ENCODE data around the gene SCFD1. TPM values are rescaled to one million over a fixed set of nuclear protein-coding genes. Genes with fewer than 3 reads are reported as not detected.

The SCFD1 gene
- total RNA-seq, 1 donor from 2014 or later: 38.7 TPM

GRCh38 chr14:30763891-30764290 is 141.8 kb downstream of the SCFD1 start:
- Mint-ChIP-seq H3K36me3 (ENCODE audit: low read depth, unreplicated experiment) (peaks cover 6% of the 10 kb centered on the region), H3K4me3 (ENCODE audit: unreplicated experiment) (no peak overlapping the region), H3K4me1 (ENCODE audit: unreplicated experiment) (no peaks in the 10 kb centered on the region), H3K9me3 (ENCODE audit: unreplicated experiment) (no peaks in the 10 kb centered on the region), H3K27me3 (ENCODE audit: unreplicated experiment) (peaks cover 2% of the 10 kb centered on the region), H3K27ac (ENCODE audit: unreplicated experiment) (no peak overlapping the region)
- no peak for DNase-seq (ENCODE audit: low spot score)
- no peak for TF ChIP-seq CTCF (IDR thresholded peaks at IDR 0.05; ENCODE audit: unreplicated experiment)

GRCh38 chr14:30767624-30768023 is 145.5 kb downstream of the SCFD1 start:
- no peak for TF ChIP-seq CTCF (IDR thresholded peaks at IDR 0.05; ENCODE audit: unreplicated experiment)
- no peaks in the 10 kb centered on the region for H3K9me3 Mint-ChIP-seq (ENCODE audit: unreplicated experiment)
- H3K4me1 Mint-ChIP-seq (ENCODE audit: unreplicated experiment): no peaks in the 10 kb centered on the region
- no peaks in the 10 kb centered on the region for H3K27me3 Mint-ChIP-seq (ENCODE audit: unreplicated experiment)
- no peak overlapping the region for H3K27ac Mint-ChIP-seq (ENCODE audit: unreplicated experiment)
- no peak overlapping the region for H3K4me3 Mint-ChIP-seq (ENCODE audit: unreplicated experiment)
- H3K36me3 Mint-ChIP-seq (ENCODE audit: low read depth, unreplicated experiment): peaks cover 6% of the 10 kb centered on the region
- DNase-seq (ENCODE audit: low spot score): no peak

- no peak for TF ChIP-seq CTCF (IDR thresholded peaks at IDR 0.05; ENCODE audit: unreplicated experiment)
- no peaks in the 10 kb centered on the region for H3K27me3 Mint-ChIP-seq (ENCODE audit: unreplicated experiment)
Measured at GRCh38 chr14:30768791-30769190, 146.7 kb downstream of the SCFD1 start.

GRCh38 chr14:30770376-30770775 is 148.3 kb downstream of the SCFD1 start:
- Mint-ChIP-seq H3K4me1 (ENCODE audit: unreplicated experiment) (no peaks in the 10 kb centered on the region), H3K27me3 (ENCODE audit: unreplicated experiment) (no peaks in the 10 kb centered on the region)

More at GRCh38 chr14:30768791-30769190, 146.7 kb downstream of the SCFD1 start:
- no peak for DNase-seq (ENCODE audit: low spot score)
- H3K4me3 Mint-ChIP-seq (ENCODE audit: unreplicated experiment): no peak overlapping the region
- no peaks in the 10 kb centered on the region for H3K9me3 Mint-ChIP-seq (ENCODE audit: unreplicated experiment)
- H3K4me1 Mint-ChIP-seq (ENCODE audit: unreplicated experiment): no peaks in the 10 kb centered on the region
- H3K36me3 Mint-ChIP-seq (ENCODE audit: low read depth, unreplicated experiment): peaks cover 5% of the 10 kb centered on the region
- H3K27ac Mint-ChIP-seq (ENCODE audit: unreplicated experiment): no peak overlapping the region

GRCh38 chr14:30771595-30771994 is 149.5 kb downstream of the SCFD1 start:
- no peak for TF ChIP-seq CTCF (IDR thresholded peaks at IDR 0.05; ENCODE audit: unreplicated experiment)
- Mint-ChIP-seq H3K36me3 (ENCODE audit: low read depth, unreplicated experiment) (no peaks in the 10 kb centered on the region), H3K4me1 (ENCODE audit: unreplicated experiment) (no peaks in the 10 kb centered on the region), H3K9me3 (ENCODE audit: unreplicated experiment) (no peaks in the 10 kb centered on the region), H3K27ac (ENCODE audit: unreplicated experiment) (no peak overlapping the region), H3K27me3 (ENCODE audit: unreplicated experiment) (no peaks in the 10 kb centered on the region), H3K4me3 (ENCODE audit: unreplicated experiment) (no peak overlapping the region)
- DNase-seq (ENCODE audit: low spot score): no peak

More at GRCh38 chr14:30770376-30770775, 148.3 kb downstream of the SCFD1 start:
- Mint-ChIP-seq H3K36me3 (ENCODE audit: low read depth, unreplicated experiment) (no peaks in the 10 kb centered on the region), H3K9me3 (ENCODE audit: unreplicated experiment) (no peaks in the 10 kb centered on the region), H3K4me3 (ENCODE audit: unreplicated experiment) (no peak overlapping the region), H3K27ac (ENCODE audit: unreplicated experiment) (no peak overlapping the region)
- no peak for TF ChIP-seq CTCF (IDR thresholded peaks at IDR 0.05; ENCODE audit: unreplicated experiment)
- DNase-seq (ENCODE audit: low spot score): no peak
